Motor neuron (in vitro differentiated cells): ENCODE measurements around the gene PTPN20. TPM values are rescaled to one million over a fixed set of nuclear protein-coding genes. Genes with fewer than 3 reads are reported as not detected.

Source experiments
- ATAC-seq, 8 experiments: fragments of 200-7000 bp; cut with Tn5 transposase; replicated peaks in 6 of 8; 2 replicates each; pipeline ENCODE4 v1.8.0; 2021; ENCODE audit warnings: mild to moderate bottlenecking in 8 of 8, moderate library complexity in 8 of 8
- H3K27ac ChIP-seq, 2 donors: fragments of 250-450 bp; sonication (Bioruptor Pico); 2 replicates each; pipeline ENCODE4 v1.9.0; 2021; ENCODE audit warnings: antibody characterized with exemption in 2 of 2, mild to moderate bottlenecking in 2 of 2, moderate library complexity in 1 of 2
- H3K4me1 ChIP-seq, 2 donors: fragments of 250-450 bp; sonication (Bioruptor Pico); replicated peaks in 1 of 2; 2 replicates each; pipeline ENCODE4 v1.6.1; 2021; ENCODE audit warnings: antibody characterized with exemption in 2 of 2, mild to moderate bottlenecking in 2 of 2, moderate library complexity in 1 of 2
- H3K4me3 ChIP-seq, 5 donors: fragments of 250-450 bp; sonication (Bioruptor Pico); 2 replicates each; pipeline ENCODE4 v1.9.0; 2021; ENCODE audit warnings: antibody characterized with exemption in 5 of 5, mild to moderate bottlenecking in 5 of 5, moderate library complexity in 4 of 5
- WGBS, 10 experiments: fragments of 450-650 bp; shearing (Covaris generic); methylation state at CpG; one replicate each; pipeline ENCODE4 v1.0.0; 2022; 5-methylcytosine and 5-hydroxymethylcytosine counted together
- in situ Hi-C, 9 experiments: fragments of 400-800 bp; cut with MboI; loops; one replicate each; pipeline ENCODE4 v1.15.0; 2021; ENCODE audit warnings: low sequenced_read_pairs in 9 of 9, low pct_unique_long_range_greater_than_20kb in 2 of 9; ENCODE audit not compliant: unreplicated experiment in 9 of 9
- total RNA-seq, 8 experiments: library from RNA; unstranded; fragments of 300-600 nt; gene quantifications; 2 replicates each; pipeline versions ENCODE4 v1.2.3 to v1.2.4, GENCODE V29; 2022

The PTPN20 gene
- total RNA-seq, 8 experiments from 2014 or later, result 0.71 to 1.1 TPM; not detected in 6

GRCh38 chr10:46992803-46993561 is 81.8 kb downstream of the PTPN20 start:
- Histone ChIP-seq H3K4me1 (no peaks in the 10 kb centered on the region), H3K27ac (no peak overlapping the region), H3K4me3 (no peak overlapping the region)
- WGBS, 10 experiments, result 0 to 91% (median 82%) methylated on average over 1 to 5 of the region's 7 CpGs; no CpG with 5 or more reads in 1 of the 10 experiments
- in situ Hi-C loops, result no loop called here
- peak in 4 of 8 experiments; percentile 27 to 99 (median 95) for ATAC-seq

GRCh38 chr10:46995234-46995633 is 84.0 kb downstream of the PTPN20 start:
- no peak for ATAC-seq

GRCh38 chr10:46998192-46998591 is 87.0 kb downstream of the PTPN20 start:
- Histone ChIP-seq H3K4me1 (no peaks in the 10 kb centered on the region), H3K27ac (no peak overlapping the region), H3K4me3 (no peak overlapping the region)
- ATAC-seq, result no peak
- in situ Hi-C loops, result no loop called here

More at GRCh38 chr10:46995234-46995633, 84.0 kb downstream of the PTPN20 start:
- 17 to 73% (median 58%) methylated on average over 1 to 2 of the region's 2 CpGs; no CpG with 5 or more reads in 1 of the 10 experiments for WGBS, 10 experiments
- Histone ChIP-seq H3K27ac (no peak overlapping the region), H3K4me1 (no peaks in the 10 kb centered on the region), H3K4me3 (no peak overlapping the region)
- in situ Hi-C loops, result no loop called here

- in situ Hi-C loops, result no loop called here
- WGBS, 10 experiments, result 31 to 100% (median 80%) methylated on average over 1 to 2 of the region's 2 CpGs; no CpG with 5 or more reads in 2 of the 10 experiments
Observed at GRCh38 chr10:46998595-46998994, 87.4 kb downstream of the PTPN20 start.

GRCh38 chr10:46999217-46999616 is 88.0 kb downstream of the PTPN20 start:
- in situ Hi-C loops, result no loop called here
- ATAC-seq, result peak in 2 of 8 experiments; percentile 20 to 33
- Histone ChIP-seq H3K27ac (no peak overlapping the region), H3K4me3 (no peak overlapping the region), H3K4me1 (no peaks in the 10 kb centered on the region)
- WGBS, 10 experiments, result 13 to 72% (median 48%) methylated on average over 2 to 3 of the region's 3 CpGs; no CpG with 5 or more reads in 4 of the 10 experiments

More at GRCh38 chr10:46998595-46998994, 87.4 kb downstream of the PTPN20 start:
- ATAC-seq, result no peak
- H3K4me3 ChIP-seq, result no peak overlapping the region
- H3K27ac ChIP-seq, result no peak overlapping the region
- H3K4me1 ChIP-seq, result no peaks in the 10 kb centered on the region

- in situ Hi-C loops, result no loop called here
- 0 to 86% (median 62%) methylated on average over 1 to 2 of the region's 2 CpGs; no CpG with 5 or more reads in 6 of the 10 experiments for WGBS, 10 experiments
- Histone ChIP-seq H3K4me1 (no peaks in the 10 kb centered on the region), H3K27ac (no peak overlapping the region), H3K4me3 (no peak overlapping the region)
- ATAC-seq, result no peak
Observed at GRCh38 chr10:47008769-47009168, 97.5 kb downstream of the PTPN20 start.

- no peaks in the 10 kb centered on the region for H3K4me1 ChIP-seq
- H3K4me3 ChIP-seq, result no peak overlapping the region
- 40 to 100% (median 71%) methylated on average over 1 to 6 of the region's 7 CpGs; no CpG with 5 or more reads in 3 of the 10 experiments for WGBS, 10 experiments
- ATAC-seq, result no peak
- H3K27ac ChIP-seq, result no peak overlapping the region
- in situ Hi-C loops, result no loop called here
Observed at GRCh38 chr10:47009215-47009838, 98.1 kb downstream of the PTPN20 start.

GRCh38 chr10:47010036-47010435 is 98.8 kb downstream of the PTPN20 start:
- no peak overlapping the region for H3K4me3 ChIP-seq
- WGBS, 10 experiments, result 50 to 100% (median 75%) methylated on average over 2 to 3 of the region's 3 CpGs; no CpG with 5 or more reads in 1 of the 10 experiments
- no peak overlapping the region for H3K27ac ChIP-seq
- in situ Hi-C loops, result no loop called here
- no peak for ATAC-seq
- no peaks in the 10 kb centered on the region for H3K4me1 ChIP-seq

GRCh38 chr10:47012214-47012613 is 101.0 kb downstream of the PTPN20 start:
- Histone ChIP-seq H3K4me1 (no peaks in the 10 kb centered on the region), H3K27ac (no peak overlapping the region)
- in situ Hi-C loops, result no loop called here

GRCh38 chr10:47013507-47014154 is 102.4 kb downstream of the PTPN20 start:
- in situ Hi-C loops, result no loop called here
- H3K27ac ChIP-seq, result no peak overlapping the region
- peak in 4 of 8 experiments; percentile 31 to 93 (median 91) for ATAC-seq
- H3K4me3 ChIP-seq, result no peak overlapping the region
- WGBS, 10 experiments, result 8 to 100% (median 67%) methylated on average over 1 to 10 of the region's 14 CpGs; no CpG with 5 or more reads in 2 of the 10 experiments
- no peaks in the 10 kb centered on the region for H3K4me1 ChIP-seq

More at GRCh38 chr10:47012214-47012613, 101.0 kb downstream of the PTPN20 start:
- no peak for ATAC-seq
- no peak overlapping the region for H3K4me3 ChIP-seq

GRCh38 chr10:47015404-47015803 is 104.2 kb downstream of the PTPN20 start:
- H3K4me3 ChIP-seq, result no peak overlapping the region
- in situ Hi-C loops, result no loop called here
- ATAC-seq, result no peak
- H3K4me1 ChIP-seq, result no peaks in the 10 kb centered on the region
- no peak overlapping the region for H3K27ac ChIP-seq

- WGBS, 10 experiments, result 90 to 100% (median 100%) methylated on average over 1 to 4 of the region's 8 CpGs; no CpG with 5 or more reads in 6 of the 10 experiments
- no peak for ATAC-seq
- in situ Hi-C loops, result no loop called here
Observed at GRCh38 chr10:47016564-47016963, 105.3 kb downstream of the PTPN20 start.

GRCh38 chr10:47018026-47018735 is 107.0 kb downstream of the PTPN20 start:
- in situ Hi-C loops, result no loop called here
- H3K4me3 ChIP-seq, result no peak overlapping the region
- WGBS, 10 experiments, result 38 to 100% (median 80%) methylated on average over 1 to 2 of the region's 2 CpGs
- ATAC-seq, result peak in 3 of 8 experiments; percentile 50 to 69 (median 54)
- no peak overlapping the region for H3K27ac ChIP-seq
- H3K4me1 ChIP-seq, result no peaks in the 10 kb centered on the region

More at GRCh38 chr10:47016564-47016963, 105.3 kb downstream of the PTPN20 start:
- no peak overlapping the region for H3K27ac ChIP-seq
- no peaks in the 10 kb centered on the region for H3K4me1 ChIP-seq
- no peak overlapping the region for H3K4me3 ChIP-seq
